ENCODE measurements around the gene GH2. TPM values are rescaled to one million over a fixed set of nuclear protein-coding genes. Genes with fewer than 3 reads are reported as not detected.
"Not testable (repeated sequence)": the region's sequence is repeated elsewhere in the genome, so short reads cannot be mapped to it uniquely, and the experiment has no call there.

The GH2 gene
- total RNA-seq, 2 experiments from 2014 or later = not detected

DNA sequence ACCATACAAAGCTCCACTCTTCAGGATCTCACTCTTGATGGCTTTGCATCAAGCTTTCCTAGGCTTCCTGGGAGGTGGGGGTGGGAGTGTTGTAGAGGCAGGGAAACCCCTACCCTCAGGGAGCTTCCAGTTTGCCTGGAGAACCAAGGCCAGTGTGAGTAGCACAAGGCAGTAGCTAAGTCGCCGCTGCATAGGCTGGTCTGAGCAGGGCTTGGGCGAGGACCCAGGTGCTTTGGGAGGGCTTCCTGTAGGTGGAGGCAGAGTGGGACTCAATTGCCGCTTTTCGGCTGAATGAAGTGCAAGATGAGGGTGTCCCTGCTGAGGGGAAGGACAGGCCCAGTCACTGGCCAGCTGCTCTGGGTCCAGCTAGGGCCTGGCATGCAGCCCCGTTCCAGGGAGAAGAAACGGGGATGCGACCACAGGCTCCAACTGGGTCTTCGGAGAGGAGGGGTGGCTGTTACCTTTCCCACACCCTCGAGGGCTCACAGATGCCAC is 46.5 kb upstream of the GH2 start:
- H3K27ac Mint-ChIP-seq = no peak overlapping the region
- TF ChIP-seq, protein P1, sequence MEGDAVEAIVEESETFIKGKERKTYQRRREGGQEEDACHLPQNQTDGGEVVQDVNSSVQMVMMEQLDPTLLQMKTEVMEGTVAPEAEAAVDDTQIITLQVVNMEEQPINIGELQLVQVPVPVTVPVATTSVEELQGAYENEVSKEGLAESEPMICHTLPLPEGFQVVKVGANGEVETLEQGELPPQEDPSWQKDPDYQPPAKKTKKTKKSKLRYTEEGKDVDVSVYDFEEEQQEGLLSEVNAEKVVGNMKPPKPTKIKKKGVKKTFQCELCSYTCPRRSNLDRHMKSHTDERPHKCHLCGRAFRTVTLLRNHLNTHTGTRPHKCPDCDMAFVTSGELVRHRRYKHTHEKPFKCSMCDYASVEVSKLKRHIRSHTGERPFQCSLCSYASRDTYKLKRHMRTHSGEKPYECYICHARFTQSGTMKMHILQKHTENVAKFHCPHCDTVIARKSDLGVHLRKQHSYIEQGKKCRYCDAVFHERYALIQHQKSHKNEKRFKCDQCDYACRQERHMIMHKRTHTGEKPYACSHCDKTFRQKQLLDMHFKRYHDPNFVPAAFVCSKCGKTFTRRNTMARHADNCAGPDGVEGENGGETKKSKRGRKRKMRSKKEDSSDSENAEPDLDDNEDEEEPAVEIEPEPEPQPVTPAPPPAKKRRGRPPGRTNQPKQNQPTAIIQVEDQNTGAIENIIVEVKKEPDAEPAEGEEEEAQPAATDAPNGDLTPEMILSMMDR (IDR thresholded peaks at IDR 0.05) = no peak
- intact Hi-C loops (cut with micrococcal nuclease) = no loop called here
- ATAC-seq (no peak), DNase-seq (no peak)
- no peak overlapping the region for H3K4me3 Mint-ChIP-seq
- peaks cover 15% of the 10 kb centered on the region for H3K4me1 Mint-ChIP-seq (ENCODE audit: low read depth)
- H3K9me3 Mint-ChIP-seq = no peaks in the 10 kb centered on the region
- ChIA-PET CTCF (interaction anchor here (1.0 to 3.4 kb wide), 3 partner anchors 9 to 63 kb away, joined by 3 to 23 read pairs (median 17); partner anchors contain the start of gene GH1), POLR2A (no interaction called here)
- H3K27me3 Mint-ChIP-seq = no peaks in the 10 kb centered on the region
- peaks cover 2% of the 10 kb centered on the region for H3K36me3 Mint-ChIP-seq (ENCODE audit: low read depth)

DNA sequence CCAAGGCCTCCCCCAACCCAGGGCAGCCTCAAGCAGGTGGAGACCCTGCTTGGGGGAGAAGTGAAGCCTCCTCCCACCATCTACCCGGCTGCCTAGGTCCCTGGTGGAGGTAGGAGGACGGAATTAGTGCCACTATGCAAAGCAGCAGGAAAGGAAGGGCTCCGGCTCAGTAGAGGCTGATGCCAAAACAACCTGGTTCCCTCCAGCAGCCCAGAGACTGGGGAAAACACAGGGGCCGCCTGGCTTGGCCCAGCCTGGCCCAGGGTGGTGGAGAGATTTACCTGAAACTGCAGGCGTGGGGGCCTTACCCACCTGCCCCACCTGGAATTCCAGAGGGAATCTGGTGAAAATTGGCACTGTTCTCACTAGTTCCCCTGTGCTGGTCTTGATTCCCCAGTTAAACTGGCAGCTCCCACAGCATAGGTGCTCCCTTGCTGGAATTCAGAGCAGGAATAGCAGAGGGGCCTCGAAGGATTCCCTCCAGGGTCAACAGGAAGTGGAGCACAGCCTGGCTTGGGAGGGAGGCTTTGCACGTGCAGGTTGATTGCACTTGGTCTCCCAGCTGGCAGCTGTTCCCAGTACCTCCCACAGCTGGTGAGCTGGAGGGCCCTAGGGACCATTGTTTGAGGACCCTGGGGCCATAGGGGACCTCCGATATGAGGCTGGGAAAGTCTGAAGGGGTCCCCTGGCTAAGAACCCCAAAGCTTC is 45.9 kb upstream of the GH2 start:
- peaks cover 2% of the 10 kb centered on the region for H3K36me3 Mint-ChIP-seq (ENCODE audit: low read depth)
- DNase-seq (no peak), ATAC-seq (no peak)
- H3K4me3 Mint-ChIP-seq = no peak overlapping the region
- no peak overlapping the region for H3K27ac Mint-ChIP-seq
- intact Hi-C loops (cut with micrococcal nuclease) = no loop called here
- ChIA-PET POLR2A (no interaction called here), CTCF (interaction anchor here (1.0 to 3.4 kb wide), 3 partner anchors 9 to 63 kb away, joined by 3 to 23 read pairs (median 17); partner anchors contain the start of gene GH1)
- TF ChIP-seq, protein P1 (IDR thresholded peaks at IDR 0.05) = no peak
- H3K4me1 Mint-ChIP-seq (ENCODE audit: low read depth) = peaks cover 11% of the 10 kb centered on the region
- H3K27me3 Mint-ChIP-seq = no peaks in the 10 kb centered on the region
- H3K9me3 Mint-ChIP-seq = no peaks in the 10 kb centered on the region

DNA sequence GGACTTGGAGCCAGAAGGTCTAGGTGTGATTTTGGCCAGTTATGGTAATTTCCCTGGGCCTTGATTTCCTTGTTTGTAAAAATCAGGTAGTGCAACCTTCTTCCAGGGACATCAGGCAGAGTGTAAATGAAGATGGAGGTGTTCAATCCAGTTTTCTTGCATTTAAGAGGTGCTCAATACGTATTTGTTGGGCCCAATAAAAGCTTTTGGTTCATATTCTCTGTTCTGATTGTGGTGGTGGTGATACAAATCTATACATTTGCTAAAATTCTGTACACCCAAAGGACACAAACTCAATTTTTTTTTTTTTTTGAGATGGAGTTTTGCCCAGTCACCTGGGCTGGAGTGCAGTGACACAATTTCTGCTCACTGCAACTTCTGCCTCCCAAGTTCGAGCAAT is 44.4 kb upstream of the GH2 start:
- no peak for DNase-seq
- Mint-ChIP-seq H3K27ac (no peak overlapping the region), H3K36me3 (ENCODE audit: low read depth) (peaks cover 2% of the 10 kb centered on the region), H3K9me3 (no peaks in the 10 kb centered on the region), H3K4me3 (no peak overlapping the region), H3K27me3 (no peaks in the 10 kb centered on the region), H3K4me1 (ENCODE audit: low read depth) (peaks cover 6% of the 10 kb centered on the region)
- ChIA-PET POLR2A (no interaction called here), CTCF (interaction anchor here (0.6 to 3.6 kb wide), 3 partner anchors 21 to 65 kb away, joined by 3 to 16 read pairs (median 3); no protein-coding TSS in a partner anchor)
- TF ChIP-seq, protein P1 (IDR thresholded peaks at IDR 0.05) = no peak
- intact Hi-C loops (cut with micrococcal nuclease) = no loop called here
- no peak for ATAC-seq

DNA sequence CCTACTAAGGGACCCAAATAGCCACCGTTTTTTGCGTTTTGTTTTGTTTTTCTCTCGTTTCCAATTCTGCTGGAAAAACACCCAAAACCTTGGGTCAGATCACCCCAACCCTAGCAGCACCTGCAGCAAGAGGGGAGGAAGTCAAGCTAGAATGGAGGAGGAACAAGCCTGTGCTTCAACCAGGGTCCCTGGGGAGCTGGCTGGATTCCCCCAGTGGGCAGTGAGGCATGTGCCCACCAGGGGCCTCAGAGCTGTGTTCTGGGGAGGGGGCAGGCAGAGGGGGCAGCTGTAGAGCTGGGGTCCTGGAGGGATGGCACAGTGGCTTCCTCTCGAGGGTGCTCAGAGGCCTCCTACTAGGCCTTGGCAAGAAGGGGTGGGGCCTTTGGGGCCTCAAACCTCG is 43.9 kb upstream of the GH2 start:
- ATAC-seq (no peak), DNase-seq (no peak)
- H3K4me1 Mint-ChIP-seq (ENCODE audit: low read depth) = peaks cover 1% of the 10 kb centered on the region
- H3K27ac Mint-ChIP-seq = no peak overlapping the region
- ChIA-PET CTCF (interaction anchor here (1.1 to 3.6 kb wide), 2 partner anchors 21 to 207 kb away, joined by 3 to 16 read pairs; no protein-coding TSS in a partner anchor), POLR2A (no interaction called here)
- intact Hi-C loops (cut with micrococcal nuclease) = no loop called here
- TF ChIP-seq, protein P1 (IDR thresholded peaks at IDR 0.05) = no peak
- peaks cover 2% of the 10 kb centered on the region for H3K36me3 Mint-ChIP-seq (ENCODE audit: low read depth)
- no peak overlapping the region for H3K4me3 Mint-ChIP-seq
- no peaks in the 10 kb centered on the region for H3K27me3 Mint-ChIP-seq
- no peaks in the 10 kb centered on the region for H3K9me3 Mint-ChIP-seq

DNA sequence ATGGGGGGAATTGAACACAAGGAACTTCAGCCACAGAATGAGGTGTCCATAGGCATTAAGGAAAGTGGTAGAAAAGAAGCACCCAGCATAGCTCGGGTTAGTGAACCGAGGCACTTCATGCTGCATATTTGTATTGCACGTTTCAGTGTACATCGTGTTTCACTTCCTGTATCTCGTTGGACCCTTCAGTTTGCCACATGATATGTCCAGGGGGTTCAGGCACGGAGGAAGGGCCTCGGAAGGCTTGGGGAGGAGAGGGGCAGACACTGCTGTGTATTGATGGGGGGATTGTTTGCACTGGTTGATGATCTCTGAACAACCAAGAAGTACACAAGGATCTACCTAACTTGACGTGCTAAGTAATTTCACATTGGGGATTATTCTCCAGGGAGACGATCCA is 40.7 kb upstream of the GH2 start:
- POLR2A ChIA-PET = interaction anchor here (1.0 to 1.2 kb wide), 3 partner anchors 10 to 63 kb away, joined by 3 to 4 read pairs (median 4); partner anchors contain the start of gene CD79B
- CTCF ChIA-PET = interaction anchor here (0.8 to 9.7 kb wide), 3 partner anchors 10 to 64 kb away, joined by 3 to 126 read pairs (median 7); partner anchors contain the start of gene CD79B
- H3K27me3 Mint-ChIP-seq; intact Hi-C loops (cut with micrococcal nuclease); H3K4me1 Mint-ChIP-seq (ENCODE audit: low read depth); ATAC-seq; H3K9me3 Mint-ChIP-seq; DNase-seq; H3K27ac Mint-ChIP-seq; H3K36me3 Mint-ChIP-seq (ENCODE audit: low read depth); H3K4me3 Mint-ChIP-seq: not testable (repeated sequence)

DNA sequence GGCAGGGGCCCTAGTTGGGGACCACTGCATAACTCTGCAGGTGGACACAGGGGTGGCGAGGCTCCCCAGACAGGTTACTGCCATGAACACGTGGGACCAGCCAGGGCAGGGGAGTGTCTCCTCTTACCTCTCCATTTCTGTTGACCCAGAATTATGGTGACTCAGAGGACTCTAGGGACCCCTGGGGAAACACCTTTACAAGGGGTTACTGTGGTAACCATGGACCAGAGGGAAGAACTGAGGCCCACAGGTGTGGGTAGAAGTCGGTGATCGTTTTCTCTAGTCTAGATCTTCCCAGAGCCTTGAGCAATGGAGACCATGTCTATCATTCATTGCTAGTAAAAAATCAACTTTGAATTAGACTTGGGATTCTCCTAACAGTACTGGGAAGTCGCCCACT is 39.0 kb upstream of the GH2 start:
- H3K36me3 Mint-ChIP-seq (ENCODE audit: low read depth); ATAC-seq; H3K4me3 Mint-ChIP-seq; H3K9me3 Mint-ChIP-seq; intact Hi-C loops (cut with micrococcal nuclease); H3K27ac Mint-ChIP-seq; H3K27me3 Mint-ChIP-seq; H3K4me1 Mint-ChIP-seq (ENCODE audit: low read depth); DNase-seq: not testable (repeated sequence)
- ChIA-PET POLR2A (interaction anchor here (0.6 kb wide), 1 partner anchor 97 kb away, joined by 3 read pairs; no protein-coding TSS in a partner anchor), CTCF (interaction anchor here (1.3 to 9.7 kb wide), 12 partner anchors 12 to 227 kb away, joined by 3 to 126 read pairs (median 18); partner anchors contain the start of genes CD79B, ERN1 and GH2)

DNA sequence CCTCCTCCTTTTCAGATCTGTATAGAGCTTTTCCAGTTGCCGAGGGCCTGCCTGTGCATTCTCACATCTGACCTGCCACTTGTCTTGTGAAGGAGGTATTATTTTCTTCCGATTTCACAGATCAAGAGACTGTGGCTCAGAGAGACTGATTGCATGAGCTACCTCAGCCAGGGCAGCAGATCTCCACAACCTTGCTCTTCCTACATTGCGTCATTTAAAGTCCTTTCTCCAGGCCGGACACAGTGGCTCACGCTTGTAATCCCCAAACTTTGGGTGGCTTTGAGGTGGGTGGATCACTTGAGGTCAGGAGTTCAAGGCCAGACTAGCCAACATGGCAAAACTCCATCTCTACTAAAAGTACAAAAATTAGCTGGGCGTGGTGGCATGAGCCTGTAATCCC is 38.3 kb upstream of the GH2 start:
- H3K27ac Mint-ChIP-seq; H3K9me3 Mint-ChIP-seq; intact Hi-C loops (cut with micrococcal nuclease); ATAC-seq; DNase-seq; H3K27me3 Mint-ChIP-seq; H3K36me3 Mint-ChIP-seq (ENCODE audit: low read depth); H3K4me1 Mint-ChIP-seq (ENCODE audit: low read depth); H3K4me3 Mint-ChIP-seq: not testable (repeated sequence)
- ChIA-PET CTCF (interaction anchor here (0.6 to 9.7 kb wide), 45 partner anchors 8 to 361 kb away, joined by 3 to 126 read pairs (median 5); partner anchors contain the start of genes CD79B, ERN1, GH2 and PRR29), POLR2A (interaction anchor here (0.7 to 1.2 kb wide), 2 partner anchors 26 to 209 kb away, joined by 3 to 4 read pairs; partner anchors contain the start of gene ERN1)

Measured in activated CD8-positive, alpha-beta T cell treated with anti-CD3 and anti-CD28 coated beads for 36 hours (primary cell).